HG02884 (cell line): ENCODE measurements around the gene FGF13.

Source experiments
- ATAC-seq: cut with Tn5 transposase; IDR thresholded peaks from one replicate; pipeline ENCODE4 v1.9.1; 2021; ENCODE audit warnings: mild to moderate bottlenecking, moderate library complexity; ENCODE audit not compliant: unreplicated experiment

The FGF13 gene

GRCh38 chrX:138711399-138712347 is at the start of gene FGF13:
Gene FGF13 (minus strand): TSS chrX:138711717. CDS start chrX:138711003, 714 bp downstream.
- ATAC-seq = no peak

GRCh38 chrX:138759217-138759943 is 47.9 kb upstream of the FGF13 start:
- no peak for ATAC-seq

- no peak for ATAC-seq
Observed at GRCh38 chrX:138756234-138756633, 44.7 kb upstream of the FGF13 start.

GRCh38 chrX:138754861-138755260 is 43.3 kb upstream of the FGF13 start:
- ATAC-seq = no peak

GRCh38 chrX:138748480-138748879 is 37.0 kb upstream of the FGF13 start:
- no peak for ATAC-seq

GRCh38 chrX:138745196-138745595 is 33.7 kb upstream of the FGF13 start:
- ATAC-seq = peak; percentile 52

GRCh38 chrX:138742217-138742616 is 30.7 kb upstream of the FGF13 start:
- no peak for ATAC-seq

- no peak for ATAC-seq
Observed at GRCh38 chrX:138740341-138740740, 28.8 kb upstream of the FGF13 start.

GRCh38 chrX:138723301-138723700 is 11.8 kb upstream of the FGF13 start:
- ATAC-seq = no peak

- no peak for ATAC-seq
Observed at GRCh38 chrX:138719396-138719795, 7.9 kb upstream of the FGF13 start.

- no peak for ATAC-seq
Observed at GRCh38 chrX:138718941-138719340, 7.4 kb upstream of the FGF13 start.

GRCh38 chrX:138710866-138711341 is 613 bp downstream of the FGF13 start:
- no peak for ATAC-seq

GRCh38 chrX:138709886-138710791 is 1.4 kb downstream of the FGF13 start:
- ATAC-seq = no peak

- no peak for ATAC-seq
Observed at GRCh38 chrX:138708268-138708667, 3.2 kb downstream of the FGF13 start.

GRCh38 chrX:138704596-138704995 is 6.9 kb downstream of the FGF13 start:
- no peak for ATAC-seq

- ATAC-seq = no peak
Observed at GRCh38 chrX:138704101-138704500, 7.4 kb downstream of the FGF13 start.

GRCh38 chrX:138692591-138692990 is 18.9 kb downstream of the FGF13 start:
- ATAC-seq = no peak

GRCh38 chrX:138691186-138691585 is 20.3 kb downstream of the FGF13 start:
- ATAC-seq = no peak

GRCh38 chrX:138690591-138690990 is 20.9 kb downstream of the FGF13 start:
- no peak for ATAC-seq

GRCh38 chrX:138683600-138683999 is 27.9 kb downstream of the FGF13 start:
- ATAC-seq = no peak

- no peak for ATAC-seq
Observed at GRCh38 chrX:138669693-138670092, 41.8 kb downstream of the FGF13 start.
